GM18858 (cell line): Measurements from ENCODE around the gene TRDN.
"Not testable (repeated sequence)": the region's sequence is repeated elsewhere in the genome, so short reads cannot be mapped to it uniquely, and the experiment has no call there.

Experiments
- ATAC-seq: cut with Tn5 transposase; IDR thresholded peaks from one replicate; pipeline ENCODE4 v1.9.1; 2021; ENCODE audit not compliant: unreplicated experiment

TRDN gene

GRCh38 chr6:123632641-123633040, 4.1 kb downstream of the TRDN start:
- no peak for ATAC-seq

- no peak for ATAC-seq
These were observed 7.3 kb downstream of the TRDN start for GRCh38 chr6:123629258-123629941.

- ATAC-seq: no peak
These were observed 11.1 kb downstream of the TRDN start for GRCh38 chr6:123625696-123626095.

GRCh38 chr6:123622780-123623179, 14.0 kb downstream of the TRDN start:
- no peak for ATAC-seq

- ATAC-seq: no peak
These were observed 17.6 kb downstream of the TRDN start for GRCh38 chr6:123619156-123619555.

GRCh38 chr6:123616942-123617341, 19.8 kb downstream of the TRDN start:
- ATAC-seq: no peak

- no peak for ATAC-seq
These were observed 20.7 kb downstream of the TRDN start for GRCh38 chr6:123616016-123616415.

GRCh38 chr6:123610779-123611178, 26.0 kb downstream of the TRDN start:
- no peak for ATAC-seq

- no peak for ATAC-seq
These were observed 32.7 kb downstream of the TRDN start for GRCh38 chr6:123604067-123604466.

GRCh38 chr6:123598011-123598410, 38.7 kb downstream of the TRDN start:
- ATAC-seq: peak; percentile 84

- ATAC-seq: no peak
These were observed 42.0 kb downstream of the TRDN start for GRCh38 chr6:123594776-123595175.

GRCh38 chr6:123592426-123592825, 44.3 kb downstream of the TRDN start:
- ATAC-seq: no peak

- ATAC-seq: no peak
These were observed 46.8 kb downstream of the TRDN start for GRCh38 chr6:123589973-123590372.

- ATAC-seq: no peak
These were observed 47.4 kb downstream of the TRDN start for GRCh38 chr6:123589317-123589716.

- ATAC-seq: no peak
These were observed 48.2 kb downstream of the TRDN start for GRCh38 chr6:123588546-123588895.

GRCh38 chr6:123587838-123588545, 48.8 kb downstream of the TRDN start:
- ATAC-seq: no peak

- not testable (repeated sequence) for ATAC-seq
These were observed 49.3 kb downstream of the TRDN start for GRCh38 chr6:123587407-123587806.

GRCh38 chr6:123580331-123580730, 56.4 kb downstream of the TRDN start:
- no peak for ATAC-seq

GRCh38 chr6:123575188-123575587, 61.6 kb downstream of the TRDN start:
- no peak for ATAC-seq

- ATAC-seq: no peak
These were observed 65.7 kb downstream of the TRDN start for GRCh38 chr6:123570813-123571684.

GRCh38 chr6:123569575-123569974, 67.2 kb downstream of the TRDN start:
- ATAC-seq: no peak

GRCh38 chr6:123565529-123565928, 71.2 kb downstream of the TRDN start:
- no peak for ATAC-seq
